K562 (cell line): ENCODE results near the gene PTTG2.

Experiments
- CTCF ChIP-seq, 3 experiments: IDR thresholded peaks in 2 of 3; conservative IDR thresholded peaks in 1 of 3; 2 replicates each; pipeline ENCODE4 v1.5.1; 2011 to 2012; ENCODE audit warnings: low read length in 3 of 3, mild to moderate bottlenecking in 3 of 3, control low read depth in 2 of 3, improper control_type of control experiment in 1 of 3, inconsistent platforms in 1 of 3, low read depth in 1 of 3, mixed read lengths in 1 of 3, moderate library complexity in 1 of 3; ENCODE audit not compliant: insufficient read depth in 2 of 3
- FOXA3 ChIP-seq, 2 experiments: fragments of 450-650 bp in 1 of 2; sonication (generic) in 1 of 2; formaldehyde crosslinking; IDR thresholded peaks in 1 of 2; conservative IDR thresholded peaks in 1 of 2; 2 replicates each; pipeline versions ENCODE4 v1.4.0 to v1.8.0; 2020 to 2022; ENCODE audit warnings: mild to moderate bottlenecking in 2 of 2, missing genetic modification reagents in 1 of 2
- HMGN3 ChIP-seq: IDR thresholded peaks from 2 replicates; pipeline ENCODE4 v1.6.1; 2011; ENCODE audit warnings: borderline replicate concordance, low read depth, mild to moderate bottlenecking, mixed read lengths, low read length; ENCODE audit not compliant: insufficient read length; ENCODE audit errors: extremely low read depth
- MAZ ChIP-seq, 2 experiments: fragments of 450-650 bp in 1 of 2; sonication (generic) in 1 of 2; formaldehyde crosslinking; IDR thresholded peaks in 1 of 2; conservative IDR thresholded peaks in 1 of 2; 2 replicates each; pipeline versions ENCODE4 v1.4.0 to v1.5.0; 2020; ENCODE audit warnings: mild to moderate bottlenecking in 1 of 2, missing genetic modification reagents in 1 of 2
- NFIX ChIP-seq: fragments of 250-450 bp; sonication (Bioruptor Pico); IDR thresholded peaks from 2 replicates; pipeline ENCODE4 v1.4.0; 2020; ENCODE audit warnings: low read depth, mild to moderate bottlenecking, moderate library complexity
- NR3C1 ChIP-seq: sonication (generic); formaldehyde crosslinking; IDR thresholded peaks from 2 replicates; pipeline ENCODE4 v1.8.1; 2022; ENCODE audit warnings: missing genetic modification reagents
- POLR3G ChIP-seq: IDR thresholded peaks from 2 replicates; pipeline ENCODE4 v1.6.1; 2011; ENCODE audit not compliant: insufficient read length, insufficient replicate concordance; ENCODE audit errors: extremely low read depth
- RBFOX2 ChIP-seq: fragments of 200-400 bp; formaldehyde crosslinking; IDR thresholded peaks from 2 replicates; pipeline ENCODE4 v1.6.1; 2017; ENCODE audit warnings: low read depth, mild to moderate bottlenecking, low read length, moderate library complexity
- SMARCA4 ChIP-seq: fragments of 450-650 bp; IDR thresholded peaks from 2 replicates; pipeline ENCODE4 v1.6.1; 2016
- SMARCB1 ChIP-seq: IDR thresholded peaks from 2 replicates; pipeline ENCODE4 v1.6.1; 2011; ENCODE audit warnings: improper control_type of control experiment, low read depth; ENCODE audit not compliant: insufficient read length
- SRF ChIP-seq, 2 experiments: fragments of 250-450, 450-650 bp in 1 of 2; sonication (Bioruptor Pico) in 1 of 2; sonication (generic) in 1 of 2; formaldehyde crosslinking; IDR thresholded peaks; 2 replicates each; pipeline versions ENCODE4 v1.5.0 to v1.5.1; 2020 to 2022; ENCODE audit warnings: mild to moderate bottlenecking in 1 of 2, missing genetic modification reagents in 1 of 2
- XRCC3 ChIP-seq: fragments of 450-650 bp; IDR thresholded peaks from 2 replicates; pipeline ENCODE4 v1.6.1; 2017; ENCODE audit warnings: mild to moderate bottlenecking, moderate library complexity
- ZZZ3 ChIP-seq: fragments of 450-650 bp; IDR thresholded peaks from 2 replicates; pipeline ENCODE4 v1.6.1; 2016; ENCODE audit warnings: antibody characterized with exemption, mild to moderate bottlenecking, moderate library complexity

- TF ChIP-seq FOXA3 (CRISPR knock-in tag; conservative IDR thresholded peaks at IDR 0.05 in 1 of 2, IDR thresholded peaks at IDR 0.05 in 1 of 2) (no peak), MAZ (CRISPR knock-in tag; conservative IDR thresholded peaks at IDR 0.05 in 1 of 2, IDR thresholded peaks at IDR 0.05 in 1 of 2) (no peak), CTCF (IDR thresholded peaks at IDR 0.05 in 2 of 3, conservative IDR thresholded peaks at IDR 0.05 in 1 of 3; ENCODE audit: insufficient read depth in 2 of 3, low read depth in 1 of 3, low read length in 3 of 3) (no peak), HMGN3 (no peak), SMARCA4 (no peak), NR3C1 (CRISPR knock-in tag) (no peak), SMARCB1 (no peak), SRF (CRISPR knock-in tag; IDR thresholded peaks at IDR 0.05) (no peak), POLR3G (no peak), NFIX (CRISPR knock-in tag) (no peak), XRCC3 (no peak), ZZZ3 (no peak), RBFOX2 (no peak)
Measured at GRCh38 chr4:37994569-37994968, 34.4 kb downstream of the PTTG2 start.
